ENCODE measurements around the gene CBR3. TPM values are rescaled to one million over a fixed set of nuclear protein-coding genes. Genes with fewer than 3 reads are reported as not detected.
A peak's percentile ranks its signal among the peaks of the same experiment; 100 is the strongest.

Gene CBR3
- total RNA-seq, 2 donors from 2014 or later = 19.3 to 27.6 TPM

DNA sequence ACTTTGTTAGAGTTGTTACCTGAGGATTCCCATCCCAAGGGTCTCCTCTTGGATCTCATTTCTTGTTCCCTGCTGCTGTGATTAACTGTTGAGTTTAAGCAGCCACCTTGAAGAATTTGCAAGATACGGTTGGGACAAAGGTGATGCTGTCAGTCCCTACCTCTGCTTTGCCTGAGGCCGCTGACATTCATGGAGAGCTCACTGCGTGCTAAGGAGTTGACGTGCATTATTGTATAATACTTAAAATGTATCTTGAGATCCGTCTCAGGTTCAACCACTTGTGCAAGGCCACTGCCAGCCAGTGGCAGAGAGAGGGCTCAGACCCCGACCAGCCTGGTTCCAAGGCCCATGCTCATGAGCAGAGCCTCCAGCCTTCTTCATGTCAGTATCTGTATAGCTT lies 35.9 kb downstream of the CBR3 start:
- Histone ChIP-seq H3K4me3 (no peak overlapping the region), H3K27ac (no peak overlapping the region), H3K9me3 (no peaks in the 10 kb centered on the region), H3K4me1 (ENCODE audit: control insufficient read depth in 1 of 2, low read depth in 2 of 2) (no peaks in the 10 kb centered on the region), H3K27me3 (replicated peaks; ENCODE audit: insufficient read depth) (no peaks in the 10 kb centered on the region), H3K36me3 (peaks cover 12% of the 10 kb centered on the region)
- no peak for ATAC-seq (ENCODE audit: insufficient number of reproducible peaks, low FRiP score, low read depth)
- no peak for DNase-seq (ENCODE audit: low spot score)
- TF ChIP-seq, protein P1, sequence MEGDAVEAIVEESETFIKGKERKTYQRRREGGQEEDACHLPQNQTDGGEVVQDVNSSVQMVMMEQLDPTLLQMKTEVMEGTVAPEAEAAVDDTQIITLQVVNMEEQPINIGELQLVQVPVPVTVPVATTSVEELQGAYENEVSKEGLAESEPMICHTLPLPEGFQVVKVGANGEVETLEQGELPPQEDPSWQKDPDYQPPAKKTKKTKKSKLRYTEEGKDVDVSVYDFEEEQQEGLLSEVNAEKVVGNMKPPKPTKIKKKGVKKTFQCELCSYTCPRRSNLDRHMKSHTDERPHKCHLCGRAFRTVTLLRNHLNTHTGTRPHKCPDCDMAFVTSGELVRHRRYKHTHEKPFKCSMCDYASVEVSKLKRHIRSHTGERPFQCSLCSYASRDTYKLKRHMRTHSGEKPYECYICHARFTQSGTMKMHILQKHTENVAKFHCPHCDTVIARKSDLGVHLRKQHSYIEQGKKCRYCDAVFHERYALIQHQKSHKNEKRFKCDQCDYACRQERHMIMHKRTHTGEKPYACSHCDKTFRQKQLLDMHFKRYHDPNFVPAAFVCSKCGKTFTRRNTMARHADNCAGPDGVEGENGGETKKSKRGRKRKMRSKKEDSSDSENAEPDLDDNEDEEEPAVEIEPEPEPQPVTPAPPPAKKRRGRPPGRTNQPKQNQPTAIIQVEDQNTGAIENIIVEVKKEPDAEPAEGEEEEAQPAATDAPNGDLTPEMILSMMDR (IDR thresholded peaks at IDR 0.05) = no peak

DNA sequence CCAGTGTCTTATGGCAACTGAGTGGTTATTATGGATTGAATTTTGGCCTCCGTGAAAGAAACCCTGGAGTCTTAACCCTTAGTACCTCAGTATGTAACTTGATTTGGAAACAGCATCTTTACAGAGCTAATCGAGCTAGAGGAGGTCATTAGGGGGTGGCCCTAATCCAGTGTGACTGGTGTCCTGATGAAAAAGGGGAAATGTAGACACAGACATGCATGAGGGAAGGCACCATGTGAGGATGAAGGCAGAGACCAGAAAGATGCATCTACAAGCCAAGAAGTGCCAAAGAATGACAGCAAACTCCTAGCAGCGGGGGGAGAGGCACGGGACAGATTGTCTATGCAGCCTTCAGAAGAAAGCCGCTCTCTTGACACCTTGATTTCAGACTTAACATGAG lies 36.5 kb downstream of the CBR3 start:
- DNase-seq (ENCODE audit: low spot score) (no peak), ATAC-seq (ENCODE audit: insufficient number of reproducible peaks, low FRiP score, low read depth) (no peak)
- Histone ChIP-seq H3K36me3 (peaks cover 11% of the 10 kb centered on the region), H3K4me1 (ENCODE audit: control insufficient read depth in 1 of 2, low read depth in 2 of 2) (no peaks in the 10 kb centered on the region), H3K9me3 (no peaks in the 10 kb centered on the region), H3K27ac (no peak overlapping the region), H3K4me3 (no peak overlapping the region), H3K27me3 (replicated peaks; ENCODE audit: insufficient read depth) (no peaks in the 10 kb centered on the region)
- TF ChIP-seq, protein P1 (IDR thresholded peaks at IDR 0.05) = no peak

DNA sequence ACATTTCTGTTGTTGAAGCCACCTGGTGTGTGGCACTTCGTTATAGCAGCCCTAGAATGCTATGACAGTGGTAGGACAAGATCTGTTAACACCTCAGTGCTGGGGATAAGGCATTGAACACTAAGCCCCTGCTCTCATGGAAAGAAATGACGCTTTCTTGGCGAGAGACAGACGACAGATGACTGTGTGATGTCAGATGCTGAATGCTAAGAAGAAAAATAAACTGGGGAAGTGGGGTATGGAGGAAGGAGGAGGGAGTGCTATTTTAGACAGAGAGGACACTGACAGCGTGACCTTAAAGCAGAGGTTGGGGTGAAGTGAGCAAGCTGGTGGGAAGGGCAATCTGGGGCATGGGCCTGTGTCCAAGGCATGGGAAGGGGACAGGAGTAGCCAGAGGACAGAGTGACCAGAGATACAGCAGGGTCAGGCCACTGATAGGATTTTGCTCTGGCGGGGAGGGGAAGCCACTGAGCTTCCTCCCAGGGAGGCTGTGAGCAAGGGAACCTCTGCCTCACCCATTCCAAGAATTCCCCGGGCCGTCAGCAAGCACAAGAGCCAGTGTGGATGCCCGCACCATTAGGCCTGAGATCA lies 37.0 kb downstream of the CBR3 start:
- TF ChIP-seq, protein P1 (IDR thresholded peaks at IDR 0.05) = no peak
- DNase-seq (ENCODE audit: low spot score) = no peak

DNA sequence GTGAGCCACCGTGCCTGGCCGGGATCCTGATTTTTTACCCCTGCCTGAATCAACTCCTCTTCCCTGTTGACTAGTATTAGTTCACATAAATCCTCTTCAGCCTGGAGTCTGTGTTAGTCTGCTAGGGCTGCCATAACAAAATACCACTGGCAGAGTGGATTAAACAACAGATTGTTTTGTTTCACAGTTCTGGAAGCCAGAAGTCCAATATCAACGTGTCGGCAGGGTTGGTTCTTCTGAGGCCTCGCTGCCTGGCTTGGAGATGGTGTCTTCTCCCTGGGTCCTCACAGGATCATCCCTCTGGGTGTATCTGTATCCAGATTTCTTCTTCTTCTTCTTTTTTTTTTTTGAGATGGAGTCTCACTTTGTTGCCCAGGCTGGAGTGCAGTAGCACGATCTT lies 39.9 kb downstream of the CBR3 start:
- no peak for DNase-seq (ENCODE audit: low spot score)
- no peaks in the 10 kb centered on the region for H3K9me3 ChIP-seq
- no peaks in the 10 kb centered on the region for H3K4me1 ChIP-seq (ENCODE audit: control insufficient read depth in 1 of 2, low read depth in 2 of 2)
- H3K4me3 ChIP-seq = no peak overlapping the region
- ATAC-seq (ENCODE audit: insufficient number of reproducible peaks, low FRiP score, low read depth) = no peak
- TF ChIP-seq, protein P1 (IDR thresholded peaks at IDR 0.05) = no peak
- H3K36me3 ChIP-seq = no peaks in the 10 kb centered on the region
- no peaks in the 10 kb centered on the region for H3K27me3 ChIP-seq (replicated peaks; ENCODE audit: insufficient read depth)
- H3K27ac ChIP-seq = no peak overlapping the region

More for the DNA sequence above, 37.0 kb downstream of the CBR3 start:
- H3K27me3 ChIP-seq (replicated peaks; ENCODE audit: insufficient read depth) = no peaks in the 10 kb centered on the region
- H3K36me3 ChIP-seq = peaks cover 7% of the 10 kb centered on the region
- peak overlapping the region in 1 of 2 donors; percentile 4 for H3K27ac ChIP-seq
- H3K4me1 ChIP-seq (ENCODE audit: control insufficient read depth in 1 of 2, low read depth in 2 of 2) = no peaks in the 10 kb centered on the region
- no peak for ATAC-seq (ENCODE audit: insufficient number of reproducible peaks, low FRiP score, low read depth)
- H3K4me3 ChIP-seq = no peak overlapping the region
- H3K9me3 ChIP-seq = no peaks in the 10 kb centered on the region

DNA sequence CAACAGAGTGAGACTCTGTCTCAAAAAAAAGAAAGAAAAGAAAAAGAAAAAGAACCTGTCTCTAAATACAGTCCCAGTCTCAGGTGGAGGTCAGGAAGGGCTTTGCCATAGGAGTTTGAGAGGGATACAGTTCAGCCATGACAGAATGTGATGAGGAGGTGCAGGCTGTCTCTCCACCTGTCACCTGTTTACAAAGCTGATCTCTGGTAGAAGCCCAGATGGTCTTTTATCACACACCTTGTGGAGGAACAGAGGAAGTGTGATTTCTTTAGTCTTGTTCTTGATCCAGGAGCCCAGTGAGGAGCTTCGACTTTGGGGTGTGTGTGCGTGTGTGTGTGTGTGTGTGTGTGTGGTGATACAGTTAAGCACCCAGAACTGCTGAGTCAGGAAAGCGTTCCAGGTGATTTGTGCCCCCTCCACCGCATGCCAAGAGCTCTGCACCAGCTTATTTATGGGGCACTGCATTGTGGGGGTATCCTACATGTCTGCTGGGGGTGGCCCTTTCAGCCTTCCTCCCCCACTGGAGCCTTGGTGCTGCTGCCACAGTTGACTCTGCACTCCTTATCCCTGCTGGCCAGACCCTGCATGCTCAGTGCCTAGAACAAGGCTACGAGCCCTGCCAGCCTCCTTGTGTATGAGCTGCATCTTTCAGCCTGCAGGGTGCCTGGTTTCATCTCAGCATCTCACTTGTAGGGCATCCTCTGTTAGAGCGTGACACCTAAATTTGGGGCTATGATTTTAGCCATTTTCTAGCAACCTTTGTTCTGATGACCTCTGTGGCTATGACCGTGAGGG lies 41.1 kb downstream of the CBR3 start:
- ATAC-seq (ENCODE audit: insufficient number of reproducible peaks, low FRiP score, low read depth) (no peak), DNase-seq (ENCODE audit: low spot score) (no peak)
- Histone ChIP-seq H3K4me1 (ENCODE audit: control insufficient read depth in 1 of 2, low read depth in 2 of 2) (no peaks in the 10 kb centered on the region), H3K27ac (no peak overlapping the region), H3K4me3 (no peak overlapping the region), H3K36me3 (no peaks in the 10 kb centered on the region), H3K27me3 (replicated peaks; ENCODE audit: insufficient read depth) (no peaks in the 10 kb centered on the region), H3K9me3 (no peaks in the 10 kb centered on the region)
- TF ChIP-seq, protein P1 (IDR thresholded peaks at IDR 0.05) = no peak
